ENCODE data around the gene MMP11.

- TF ChIP-seq POLR2A (IDR thresholded peaks at IDR 0.05; ENCODE audit: low read depth) (no peak), CTCF (IDR thresholded peaks at IDR 0.05) (no peak)
These were observed 58.6 kb downstream of the MMP11 start for GRCh38 chr22:23831261-23831660.
